ENCODE data around the gene CLEC4M.
"Not testable (repeated sequence)": the region's sequence is repeated elsewhere in the genome, so short reads cannot be mapped to it uniquely, and the experiment has no call there.

The CLEC4M gene

GRCh38 chr19:7801020-7801570 is 38.1 kb downstream of the CLEC4M start:
- no peak for DNase-seq

DNA sequence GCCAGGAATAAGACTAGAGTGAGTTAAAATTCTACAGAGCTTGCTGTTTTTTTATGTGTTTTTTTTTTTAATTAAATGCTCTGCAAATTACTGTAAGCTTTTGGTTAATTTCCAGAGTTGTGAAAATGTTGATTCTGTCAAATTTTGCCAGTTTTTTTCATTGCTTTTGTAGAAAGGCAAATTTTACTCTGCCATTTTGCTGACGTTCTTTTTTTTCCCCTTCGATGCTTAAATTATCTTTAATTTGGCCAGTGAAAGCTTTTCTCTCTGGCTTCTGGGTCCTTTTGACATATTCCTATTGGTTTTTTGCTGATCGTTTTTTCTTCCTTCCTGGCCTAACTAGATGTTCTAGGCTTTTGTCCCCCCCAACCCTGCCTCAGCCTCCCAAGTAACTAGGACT is 43.2 kb downstream of the CLEC4M start:
- DNase-seq, result no peak

- no peak for DNase-seq
Observed at GRCh38 chr19:7806876-7807275, 43.8 kb downstream of the CLEC4M start.

DNA sequence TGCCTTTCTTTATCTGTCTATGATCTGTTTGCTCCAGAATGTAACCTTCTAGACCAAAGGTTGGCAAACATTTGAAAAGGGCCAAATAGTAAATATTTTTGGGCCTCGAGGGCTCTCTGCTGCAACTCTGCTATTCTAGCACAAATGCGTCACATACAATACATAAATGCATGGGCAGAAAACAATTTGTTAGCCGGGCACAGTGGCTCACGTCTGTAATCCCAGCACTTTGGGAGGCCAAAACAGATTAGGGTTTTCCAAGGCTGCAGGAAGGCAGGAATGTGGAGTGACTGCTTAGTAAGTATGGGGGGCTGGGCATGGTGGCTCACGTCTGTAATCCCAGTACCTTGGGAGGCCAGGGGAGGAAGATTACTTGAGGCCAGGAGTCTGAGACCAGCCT is 45.1 kb downstream of the CLEC4M start:
- DNase-seq, result no peak

GRCh38 chr19:7811989-7812388 is 48.9 kb downstream of the CLEC4M start:
- no peak for DNase-seq

DNA sequence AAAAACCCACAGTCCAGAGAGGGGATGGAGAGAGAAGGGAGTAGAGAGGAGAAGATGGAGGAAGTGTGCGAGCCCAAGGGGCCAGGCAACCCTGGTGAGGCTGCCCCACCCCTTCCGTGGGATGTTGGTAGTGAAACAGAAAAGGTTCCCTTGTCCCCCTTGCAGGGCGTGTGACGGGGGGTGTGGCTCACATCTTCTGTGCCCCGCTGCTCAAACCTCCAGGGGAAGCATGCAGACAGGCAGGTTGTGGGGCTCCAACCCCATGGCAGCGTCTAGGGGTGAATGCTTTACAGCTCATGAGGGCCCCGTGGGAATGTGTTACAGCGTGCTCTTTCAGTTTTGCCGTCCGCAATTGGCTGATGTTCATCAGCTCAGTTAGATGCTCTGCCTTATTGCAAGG is 52.3 kb downstream of the CLEC4M start:
- DNase-seq, result no peak

- not testable (repeated sequence) for DNase-seq
Observed at GRCh38 chr19:7816040-7816439, 53.0 kb downstream of the CLEC4M start.

DNA sequence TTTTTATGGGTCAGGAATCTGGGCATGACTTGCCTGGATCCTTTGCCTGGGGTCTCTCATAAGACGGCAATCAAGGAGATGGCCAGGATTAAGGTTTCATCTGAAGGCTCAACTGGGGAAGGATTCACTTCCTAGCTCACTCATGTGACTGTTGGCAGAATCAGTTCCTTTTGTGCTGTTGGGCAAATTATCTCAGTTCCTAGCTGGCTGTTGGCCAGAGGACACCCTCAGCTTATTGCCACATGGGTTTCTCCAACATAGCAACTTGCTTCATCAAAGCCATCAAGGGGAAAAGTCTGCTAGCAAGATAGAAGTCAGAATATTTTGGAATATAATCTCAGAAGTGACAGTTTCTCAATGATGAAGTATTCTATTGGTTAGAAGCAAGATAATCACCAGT is 54.8 kb downstream of the CLEC4M start:
- DNase-seq, result no peak

DNA sequence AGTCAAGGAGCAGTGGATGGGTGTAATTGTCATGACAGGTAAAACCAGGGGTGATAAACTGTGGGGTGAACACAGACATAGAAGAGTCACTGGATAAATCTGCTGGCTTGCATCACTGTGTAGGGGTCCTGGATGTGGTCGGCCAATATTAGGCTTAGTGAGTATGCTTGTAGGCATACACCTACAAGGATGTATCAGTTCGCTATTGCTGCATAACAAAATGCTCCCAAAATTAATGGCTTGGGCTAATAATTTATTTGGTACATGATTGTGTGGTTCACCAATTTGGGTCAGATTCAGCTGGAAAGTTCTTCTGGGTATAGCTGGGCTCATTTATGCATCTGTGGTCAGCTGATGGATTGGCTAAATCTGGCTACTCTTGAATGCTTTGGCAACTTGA is 55.8 kb downstream of the CLEC4M start:
- DNase-seq, result no peak
